ENCODE measurements around the gene IGSF11. TPM values are rescaled to one million over a fixed set of nuclear protein-coding genes. Genes with fewer than 3 reads are reported as not detected.
A peak's percentile ranks its signal among the peaks of the same experiment; 100 is the strongest.
"Not testable (repeated sequence)": the region's sequence is repeated elsewhere in the genome, so short reads cannot be mapped to it uniquely, and the experiment has no call there.

IGSF11 gene
- total RNA-seq, 1 donor from 2014 or later = 1.6 TPM

GRCh38 chr3:118991775-118992174 lies 42.9 kb downstream of the IGSF11 start:
- intact Hi-C loops (cut with micrococcal nuclease) = no loop called here
- DNase-seq (no peak), ATAC-seq (peak; percentile 88)

- intact Hi-C loops (cut with micrococcal nuclease) = no loop called here
- DNase-seq = no peak
- ATAC-seq = peak; percentile 16
Measured at GRCh38 chr3:118990823-118991560, 43.7 kb downstream of the IGSF11 start.

- ATAC-seq (no peak), DNase-seq (no peak)
- intact Hi-C loops (cut with micrococcal nuclease) = no loop called here
Measured at GRCh38 chr3:118988198-118989130, 46.2 kb downstream of the IGSF11 start.

- peak; percentile 78 for ATAC-seq
- intact Hi-C loops (cut with micrococcal nuclease) = no loop called here
- DNase-seq = peak; percentile 69
Measured at GRCh38 chr3:118987477-118987876, 47.2 kb downstream of the IGSF11 start.

- no peak for DNase-seq
- intact Hi-C loops (cut with micrococcal nuclease) = no loop called here
- no peak for ATAC-seq
Measured at GRCh38 chr3:118986734-118987133, 47.9 kb downstream of the IGSF11 start.

- no peak for DNase-seq
- intact Hi-C loops (cut with micrococcal nuclease) = no loop called here
- ATAC-seq = no peak
Measured at GRCh38 chr3:118984699-118985098, 49.9 kb downstream of the IGSF11 start.

GRCh38 chr3:118981494-118982134 lies 53.0 kb downstream of the IGSF11 start:
- intact Hi-C loops (cut with micrococcal nuclease) = no loop called here
- no peak for ATAC-seq
- no peak for DNase-seq

GRCh38 chr3:118980832-118981231 lies 53.8 kb downstream of the IGSF11 start:
- intact Hi-C loops (cut with micrococcal nuclease) = no loop called here
- ATAC-seq (no peak), DNase-seq (no peak)

GRCh38 chr3:118978393-118978758 lies 56.3 kb downstream of the IGSF11 start:
- ATAC-seq (no peak), DNase-seq (no peak)
- intact Hi-C loops (cut with micrococcal nuclease) = no loop called here

- DNase-seq = no peak
- intact Hi-C loops (cut with micrococcal nuclease) = no loop called here
- no peak for ATAC-seq
Measured at GRCh38 chr3:118977671-118978392, 56.8 kb downstream of the IGSF11 start.

- ATAC-seq = no peak
- intact Hi-C loops (cut with micrococcal nuclease) = no loop called here
- DNase-seq = no peak
Measured at GRCh38 chr3:118977118-118977517, 57.5 kb downstream of the IGSF11 start.

- intact Hi-C loops (cut with micrococcal nuclease) = not testable (repeated sequence)
Measured at GRCh38 chr3:118975476-118975875, 59.2 kb downstream of the IGSF11 start.

GRCh38 chr3:118974356-118975097 lies 60.1 kb downstream of the IGSF11 start:
- ATAC-seq (no peak), DNase-seq (no peak)
- intact Hi-C loops (cut with micrococcal nuclease) = no loop called here

More at GRCh38 chr3:118975476-118975875, 59.2 kb downstream of the IGSF11 start:
- not testable (repeated sequence) for DNase-seq, ATAC-seq

- DNase-seq = peak; percentile 74
- intact Hi-C loops (cut with micrococcal nuclease) = no loop called here
- ATAC-seq = peak; percentile 93
Measured at GRCh38 chr3:118973050-118973449, 61.6 kb downstream of the IGSF11 start.

- ATAC-seq = peak; percentile 87
- peak; percentile 49 for DNase-seq
- intact Hi-C loops (cut with micrococcal nuclease) = no loop called here
Measured at GRCh38 chr3:118970819-118971218, 63.8 kb downstream of the IGSF11 start.

GRCh38 chr3:118968640-118969039 lies 66.0 kb downstream of the IGSF11 start:
- intact Hi-C loops (cut with micrococcal nuclease) = no loop called here
- peak; percentile 36 for ATAC-seq
- no peak for DNase-seq

GRCh38 chr3:118968111-118968510 lies 66.5 kb downstream of the IGSF11 start:
- no peak for ATAC-seq
- DNase-seq = no peak
- intact Hi-C loops (cut with micrococcal nuclease) = no loop called here

GRCh38 chr3:118966700-118967099 lies 67.9 kb downstream of the IGSF11 start:
- ATAC-seq (no peak), DNase-seq (no peak)
- intact Hi-C loops (cut with micrococcal nuclease) = no loop called here

- ATAC-seq (no peak), DNase-seq (no peak)
- intact Hi-C loops (cut with micrococcal nuclease) = no loop called here
Measured at GRCh38 chr3:118963711-118964110, 70.9 kb downstream of the IGSF11 start.

All from left ventricle myocardium superior (tissue), 1 donor.